ENCODE results near the gene GGA1.

DNA sequence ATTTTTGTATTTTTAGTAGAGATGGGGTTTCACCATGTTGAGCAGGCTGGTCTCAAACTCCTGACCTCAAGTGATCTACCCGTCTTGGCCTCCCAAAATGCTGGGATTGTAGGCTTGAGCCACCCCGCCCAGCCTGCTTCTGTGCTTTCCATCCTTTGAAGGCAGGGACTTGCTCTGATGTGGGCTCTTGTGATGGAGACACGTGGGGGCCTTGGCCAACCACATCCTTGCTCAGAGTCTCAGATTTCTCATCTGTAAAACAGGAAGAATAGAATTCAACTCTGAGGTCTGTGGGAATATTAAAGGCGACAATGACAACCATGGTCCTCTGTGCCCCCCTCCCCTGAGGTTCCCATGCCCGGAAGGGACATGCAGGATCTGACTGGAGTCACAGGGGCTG lies 3.8 kb upstream of the GGA1 start:
- TF ChIP-seq POLR2AphosphoS5 (IDR thresholded peaks at IDR 0.05; ENCODE audit: borderline replicate concordance, low read depth, low read length), result no peak
- no peak for TF ChIP-seq EZH2 (IDR thresholded peaks at IDR 0.05)
- no peak for TF ChIP-seq FOXP2 (optimal IDR thresholded peaks at IDR 0.05; ENCODE audit: control extremely low read depth, extremely low read length, insufficient read depth)
